ENCODE measurements around the gene CEP162.

DNA sequence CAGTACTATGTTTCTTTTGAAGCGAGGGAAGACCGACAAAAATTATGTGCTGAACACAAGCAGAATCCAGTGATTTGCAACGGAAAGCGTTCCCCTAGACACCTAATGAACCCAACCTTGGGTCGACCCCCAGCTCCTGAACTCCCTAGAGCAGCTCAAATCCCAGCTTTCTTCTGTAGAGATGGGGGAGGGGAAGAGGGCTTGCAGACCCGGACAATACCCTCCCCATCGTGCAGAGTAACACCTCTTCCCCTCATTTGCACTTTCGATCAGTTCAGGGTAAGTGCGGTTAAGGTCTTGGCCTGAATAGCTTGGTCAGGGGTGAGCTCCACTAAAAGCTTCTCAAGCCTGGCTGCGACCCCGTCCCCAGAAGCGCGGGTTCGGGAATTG lies 404 bp downstream of the CEP162 start:
- TF ChIP-seq, protein P1, sequence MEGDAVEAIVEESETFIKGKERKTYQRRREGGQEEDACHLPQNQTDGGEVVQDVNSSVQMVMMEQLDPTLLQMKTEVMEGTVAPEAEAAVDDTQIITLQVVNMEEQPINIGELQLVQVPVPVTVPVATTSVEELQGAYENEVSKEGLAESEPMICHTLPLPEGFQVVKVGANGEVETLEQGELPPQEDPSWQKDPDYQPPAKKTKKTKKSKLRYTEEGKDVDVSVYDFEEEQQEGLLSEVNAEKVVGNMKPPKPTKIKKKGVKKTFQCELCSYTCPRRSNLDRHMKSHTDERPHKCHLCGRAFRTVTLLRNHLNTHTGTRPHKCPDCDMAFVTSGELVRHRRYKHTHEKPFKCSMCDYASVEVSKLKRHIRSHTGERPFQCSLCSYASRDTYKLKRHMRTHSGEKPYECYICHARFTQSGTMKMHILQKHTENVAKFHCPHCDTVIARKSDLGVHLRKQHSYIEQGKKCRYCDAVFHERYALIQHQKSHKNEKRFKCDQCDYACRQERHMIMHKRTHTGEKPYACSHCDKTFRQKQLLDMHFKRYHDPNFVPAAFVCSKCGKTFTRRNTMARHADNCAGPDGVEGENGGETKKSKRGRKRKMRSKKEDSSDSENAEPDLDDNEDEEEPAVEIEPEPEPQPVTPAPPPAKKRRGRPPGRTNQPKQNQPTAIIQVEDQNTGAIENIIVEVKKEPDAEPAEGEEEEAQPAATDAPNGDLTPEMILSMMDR (tag by site-specific recombination; IDR thresholded peaks at IDR 0.05) = no peak
- TF ChIP-seq, protein P2, sequence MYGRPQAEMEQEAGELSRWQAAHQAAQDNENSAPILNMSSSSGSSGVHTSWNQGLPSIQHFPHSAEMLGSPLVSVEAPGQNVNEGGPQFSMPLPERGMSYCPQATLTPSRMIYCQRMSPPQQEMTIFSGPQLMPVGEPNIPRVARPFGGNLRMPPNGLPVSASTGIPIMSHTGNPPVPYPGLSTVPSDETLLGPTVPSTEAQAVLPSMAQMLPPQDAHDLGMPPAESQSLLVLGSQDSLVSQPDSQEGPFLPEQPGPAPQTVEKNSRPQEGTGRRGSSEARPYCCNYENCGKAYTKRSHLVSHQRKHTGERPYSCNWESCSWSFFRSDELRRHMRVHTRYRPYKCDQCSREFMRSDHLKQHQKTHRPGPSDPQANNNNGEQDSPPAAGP (tag by site-specific recombination; IDR thresholded peaks at IDR 0.05) = no peak
- TF ChIP-seq ZNF214 (tag by site-specific recombination; IDR thresholded peaks at IDR 0.05; ENCODE audit: borderline replicate concordance) (no peak), KLF8 (tag by site-specific recombination; IDR thresholded peaks at IDR 0.05) (no peak), ZNF48 (tag by site-specific recombination; IDR thresholded peaks at IDR 0.05) (no peak), ZNF140 (tag by site-specific recombination; IDR thresholded peaks at IDR 0.05) (no peak), ZBTB17 (tag by site-specific recombination; IDR thresholded peaks at IDR 0.05) (no peak), ZNF184 (tag by site-specific recombination; IDR thresholded peaks at IDR 0.05) (no peak), ZNF837 (tag by site-specific recombination; IDR thresholded peaks at IDR 0.05) (no peak), BCL11B (tag by site-specific recombination; IDR thresholded peaks at IDR 0.05; ENCODE audit: low read depth) (no peak), ZNF521 (tag by site-specific recombination; IDR thresholded peaks at IDR 0.05) (no peak)
- TF ChIP-seq, protein P3, sequence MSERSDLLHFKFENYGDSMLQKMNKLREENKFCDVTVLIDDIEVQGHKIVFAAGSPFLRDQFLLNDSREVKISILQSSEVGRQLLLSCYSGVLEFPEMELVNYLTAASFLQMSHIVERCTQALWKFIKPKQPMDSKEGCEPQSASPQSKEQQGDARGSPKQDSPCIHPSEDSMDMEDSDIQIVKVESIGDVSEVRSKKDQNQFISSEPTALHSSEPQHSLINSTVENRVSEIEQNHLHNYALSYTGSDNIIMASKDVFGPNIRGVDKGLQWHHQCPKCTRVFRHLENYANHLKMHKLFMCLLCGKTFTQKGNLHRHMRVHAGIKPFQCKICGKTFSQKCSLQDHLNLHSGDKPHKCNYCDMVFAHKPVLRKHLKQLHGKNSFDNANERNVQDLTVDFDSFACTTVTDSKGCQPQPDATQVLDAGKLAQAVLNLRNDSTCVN (tag by site-specific recombination; optimal IDR thresholded peaks at IDR 0.05) = no peak

Data from HEK293 (cell line).